B cell (primary cell): ENCODE measurements around the gene ABHD5. TPM values are rescaled to one million over a fixed set of nuclear protein-coding genes. Genes with fewer than 3 reads are reported as not detected.

ENCODE experiments used
- ATAC-seq: fragments of 200-7000 bp; cut with Tn5 transposase; one replicate; pipeline ENCODE4 v1.10.0; 2021; ENCODE audit warnings: low read depth, mild to moderate bottlenecking, moderate number of reproducible peaks, moderate library complexity
- CTCF ChIA-PET: fragments of 350-600 bp; sonication (Branson Sonifier 250); formaldehyde crosslinking; loops from one replicate; lab custom pipeline; 2021; ENCODE audit warnings: antibody characterized with exemption, inconsistent platforms; lab: Charles Lee
- POLR2A ChIA-PET: fragments of 350-600 bp; sonication (Branson Sonifier 250); formaldehyde crosslinking; loops from one replicate; lab custom pipeline; 2021; ENCODE audit warnings: antibody characterized with exemption; lab: Charles Lee
- DNase-seq: peaks from one replicate; pipeline ENCODE4 v3.0.0; 2013
- H2AFZ ChIP-seq: 2 replicates; pipeline ENCODE4 v1.6.1; 2012; ENCODE audit warnings: mild to moderate bottlenecking, low read depth, low read length; ENCODE audit not compliant: insufficient read depth, poor library complexity, severe bottlenecking
- H3K27ac ChIP-seq, 2 donors: 1 replicate in 1 of 2; 2 replicates in 1 of 2; pipeline ENCODE4 v1.5.1; 2012 to 2013; ENCODE audit warnings: low read length in 2 of 2, mild to moderate bottlenecking in 2 of 2, moderate library complexity in 1 of 2
- H3K27me3 ChIP-seq, 4 experiments: fragments of 200-600 bp in 1 of 4; sonication (generic) in 1 of 4; replicated peaks in 1 of 4; 1 replicate in 2 of 4; 2 replicates in 2 of 4; pipeline versions ENCODE4 v1.6.1 to v1.7.0; 2013 to 2016; ENCODE audit warnings: low read length in 3 of 4, mild to moderate bottlenecking in 2 of 4, mixed read lengths in 1 of 4, moderate library complexity in 1 of 4; ENCODE audit not compliant: insufficient read depth in 4 of 4, control insufficient read depth in 3 of 4; ENCODE audit errors: control extremely low read depth in 1 of 4
- H3K36me3 ChIP-seq, 2 experiments: replicated peaks in 1 of 2; 1 replicate in 1 of 2; 2 replicates in 1 of 2; pipeline versions ENCODE4 v1.6.1 to v1.7.1; 2013; ENCODE audit warnings: low read length in 1 of 2; ENCODE audit not compliant: insufficient read depth in 2 of 2, control insufficient read depth in 1 of 2; ENCODE audit errors: control extremely low read depth in 1 of 2, extremely low read depth in 1 of 2
- H3K4me1 ChIP-seq, 2 donors: fragments of 200-600 bp in 1 of 2; sonication (generic) in 1 of 2; 1 replicate in 1 of 2; 2 replicates in 1 of 2; pipeline versions ENCODE4 v1.5.1 to v1.6.1; 2013 to 2017; ENCODE audit warnings: low read length in 2 of 2; ENCODE audit not compliant: control insufficient read depth in 2 of 2, insufficient read depth in 2 of 2
- H3K4me2 ChIP-seq: replicated peaks from 2 replicates; pipeline ENCODE3; 2012; ENCODE audit warnings: mild to moderate bottlenecking, low read depth, low read length; ENCODE audit not compliant: poor library complexity, severe bottlenecking
- H3K4me3 ChIP-seq, 5 experiments: fragments of 200-600 bp in 1 of 5; sonication (generic) in 1 of 5; 1 replicate in 3 of 5; 2 replicates in 2 of 5; pipeline versions ENCODE4 v1.5.1 to v1.7.0; 2011 to 2016; ENCODE audit warnings: low read length in 4 of 5, mild to moderate bottlenecking in 4 of 5, low read depth in 2 of 5, control low read depth in 1 of 5, moderate library complexity in 1 of 5; ENCODE audit not compliant: insufficient read depth in 1 of 5; ENCODE audit errors: control extremely low read depth in 1 of 5, extremely low read depth in 1 of 5
- H3K79me2 ChIP-seq: fragments of 200-600 bp; sonication (generic); one replicate; pipeline ENCODE4 v1.6.0; 2016; ENCODE audit warnings: low read length; ENCODE audit not compliant: control insufficient read depth, insufficient read depth
- H3K9ac ChIP-seq: fragments of 200-600 bp; sonication (generic); 2 replicates; pipeline ENCODE4 v1.6.1; 2017; ENCODE audit warnings: mild to moderate bottlenecking, low read length, moderate library complexity
- H3K9me3 ChIP-seq, 3 donors: one replicate each; pipeline versions ENCODE4 v1.6.1 to v1.7.1; 2013; ENCODE audit warnings: low read length in 2 of 3; ENCODE audit not compliant: control insufficient read depth in 2 of 3, insufficient read depth in 1 of 3; ENCODE audit errors: control extremely low read depth in 1 of 3
- H4K20me1 ChIP-seq: 2 replicates; pipeline ENCODE4 v1.6.0; 2012; ENCODE audit warnings: mild to moderate bottlenecking, low read length; ENCODE audit not compliant: insufficient read depth, control insufficient read depth, poor library complexity, severe bottlenecking
- H3K27ac Mint-ChIP-seq: one replicate; pipeline ENCODE4 v1.8.0; 2021; ENCODE audit warnings: mixed read lengths
- H3K27me3 Mint-ChIP-seq: one replicate; pipeline ENCODE4 v1.8.0; 2021; ENCODE audit warnings: mixed read lengths
- H3K4me1 Mint-ChIP-seq: one replicate; pipeline ENCODE4 v1.8.0; 2021; ENCODE audit warnings: mixed read lengths
- H3K4me3 Mint-ChIP-seq: one replicate; pipeline ENCODE4 v1.8.0; 2021; ENCODE audit warnings: mixed read lengths
- H3K9me3 Mint-ChIP-seq: one replicate; pipeline ENCODE4 v1.8.0; 2022; ENCODE audit warnings: mixed read lengths; ENCODE audit not compliant: insufficient read depth
- EZH2 ChIP-seq: IDR thresholded peaks from 2 replicates; pipeline ENCODE4 v1.6.1; 2012; ENCODE audit warnings: borderline replicate concordance, low read depth, mild to moderate bottlenecking, moderate library complexity, low read length; ENCODE audit not compliant: insufficient read depth, poor library complexity, severe bottlenecking
- WGBS: methylation state at CpG from one replicate; pipeline ENCODE4 v1.1.5; 2013; ENCODE audit warnings: missing lambda C conversion rate; ENCODE audit not compliant: insufficient coverage; 5-methylcytosine and 5-hydroxymethylcytosine counted together
- intact Hi-C: fragments of 100-400 bp; cut with micrococcal nuclease; formaldehyde crosslinking; loops from one replicate; pipeline ENCODE4 v1.10.0; 2022
- polyA plus RNA-seq: library from polyadenylated mRNA; depleted of rRNA; stranded (reverse); fragments of >200 nt; gene quantifications from 2 replicates; pipeline ENCODE4 v1.2.3, GENCODE V29; 2012
- total RNA-seq, 2 donors: library from RNA; stranded (reverse); fragments of 120-200 nt in 1 of 2; gene quantifications; 1 replicate in 1 of 2; 2 replicates in 1 of 2; pipeline versions ENCODE4 v1.2.3 to v1.2.4, GENCODE V29; 2013 to 2022
- TF ChIP-seq, protein P1 (sequence below): fragments of 200-600 bp; IDR thresholded peaks from one replicate; pipeline ENCODE4 v1.8.0; 2022; ENCODE audit warnings: antibody characterized with exemption, mild to moderate bottlenecking

ABHD5 gene
- total and polyA plus RNA-seq, 2 donors (not counting 1 experiment from before 2014, with no cell fraction given), result 4.7 to 12.1 TPM

- Mint-ChIP-seq H3K4me3 (no peak overlapping the region), H3K9me3 (peaks cover 7% of the 10 kb centered on the region), H3K27ac (no peak overlapping the region), H3K27me3 (peaks cover 27% of the 10 kb centered on the region), H3K4me1 (no peaks in the 10 kb centered on the region)
- Histone ChIP-seq H3K36me3 (no peaks in the 10 kb centered on the region), H3K9me3 (peaks cover 0 to 7% (median 3%) of the 10 kb centered on the region in 3 donors), H2AFZ (no peak overlapping the region), H3K4me2 (no peak overlapping the region), H3K27me3 (peaks cover 0 to 4% (median 2%) of the 10 kb centered on the region in 4 experiments), H3K4me1 (no peaks in the 10 kb centered on the region), H4K20me1 (no peaks in the 10 kb centered on the region), H3K79me2 (no peaks in the 10 kb centered on the region), H3K27ac (no peak overlapping the region), H3K9ac (no peak overlapping the region), H3K4me3 (no peak overlapping the region)
- intact Hi-C loops, result no loop called here
- DNase-seq, result no peak
- no peak for ATAC-seq
- POLR2A ChIA-PET, result no interaction called here
- CTCF ChIA-PET, result no interaction called here
- no peak for TF ChIP-seq EZH2
- TF ChIP-seq, protein P1, sequence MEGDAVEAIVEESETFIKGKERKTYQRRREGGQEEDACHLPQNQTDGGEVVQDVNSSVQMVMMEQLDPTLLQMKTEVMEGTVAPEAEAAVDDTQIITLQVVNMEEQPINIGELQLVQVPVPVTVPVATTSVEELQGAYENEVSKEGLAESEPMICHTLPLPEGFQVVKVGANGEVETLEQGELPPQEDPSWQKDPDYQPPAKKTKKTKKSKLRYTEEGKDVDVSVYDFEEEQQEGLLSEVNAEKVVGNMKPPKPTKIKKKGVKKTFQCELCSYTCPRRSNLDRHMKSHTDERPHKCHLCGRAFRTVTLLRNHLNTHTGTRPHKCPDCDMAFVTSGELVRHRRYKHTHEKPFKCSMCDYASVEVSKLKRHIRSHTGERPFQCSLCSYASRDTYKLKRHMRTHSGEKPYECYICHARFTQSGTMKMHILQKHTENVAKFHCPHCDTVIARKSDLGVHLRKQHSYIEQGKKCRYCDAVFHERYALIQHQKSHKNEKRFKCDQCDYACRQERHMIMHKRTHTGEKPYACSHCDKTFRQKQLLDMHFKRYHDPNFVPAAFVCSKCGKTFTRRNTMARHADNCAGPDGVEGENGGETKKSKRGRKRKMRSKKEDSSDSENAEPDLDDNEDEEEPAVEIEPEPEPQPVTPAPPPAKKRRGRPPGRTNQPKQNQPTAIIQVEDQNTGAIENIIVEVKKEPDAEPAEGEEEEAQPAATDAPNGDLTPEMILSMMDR, result no peak
- WGBS, result 87% methylated on average over 6 of the region's 6 CpGs
Measured at GRCh38 chr3:43747641-43748040, 56.9 kb downstream of the ABHD5 start.

DNA sequence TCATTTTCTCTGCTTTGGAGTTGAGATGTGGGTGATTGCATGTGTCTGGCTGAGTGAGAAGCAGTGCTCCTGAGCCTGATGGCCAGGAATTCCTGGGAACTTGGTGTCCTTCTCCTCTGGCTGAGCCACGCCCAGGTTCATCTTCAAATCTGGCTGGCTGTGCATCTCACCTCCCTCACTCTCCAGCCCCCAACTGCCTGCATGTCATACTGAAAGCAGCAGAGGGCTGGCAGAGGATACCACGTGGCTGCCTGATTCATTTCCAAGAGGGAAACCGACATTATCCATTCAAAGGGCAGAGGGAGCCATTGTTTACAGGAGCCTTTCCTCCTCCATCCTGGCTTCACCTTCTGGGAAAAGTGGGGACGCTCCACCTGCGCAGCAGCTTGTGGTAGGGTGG, 57.4 kb downstream of the ABHD5 start:
- no peak overlapping the region for H3K9ac ChIP-seq
- no peak overlapping the region for H3K4me2 ChIP-seq
- H3K4me3 ChIP-seq, result no peak overlapping the region
- no peaks in the 10 kb centered on the region for H3K4me1 ChIP-seq
- Mint-ChIP-seq H3K9me3 (peaks cover 7% of the 10 kb centered on the region), H3K4me3 (no peak overlapping the region), H3K4me1 (no peaks in the 10 kb centered on the region), H3K27ac (no peak overlapping the region), H3K27me3 (peaks cover 27% of the 10 kb centered on the region)
- ChIA-PET CTCF (no interaction called here), POLR2A (no interaction called here)
- peaks cover 0 to 4% (median 2%) of the 10 kb centered on the region in 4 experiments for H3K27me3 ChIP-seq
- no peak for DNase-seq
- no peak for TF ChIP-seq EZH2
- TF ChIP-seq, protein P1, result no peak
- no peaks in the 10 kb centered on the region for H4K20me1 ChIP-seq
- peaks cover 0 to 7% (median 3%) of the 10 kb centered on the region in 3 donors for H3K9me3 ChIP-seq
- no peaks in the 10 kb centered on the region for H3K36me3 ChIP-seq
- WGBS, result 63% methylated on average over 2 of the region's 5 CpGs
- no peak for ATAC-seq
- intact Hi-C loops, result no loop called here
- no peaks in the 10 kb centered on the region for H3K79me2 ChIP-seq
- H3K27ac ChIP-seq, result no peak overlapping the region
- H2AFZ ChIP-seq, result no peak overlapping the region
